ENCODE measurements around the gene CAB39. TPM values are rescaled to one million over a fixed set of nuclear protein-coding genes. Genes with fewer than 3 reads are reported as not detected.
"Not testable (repeated sequence)": the region's sequence is repeated elsewhere in the genome, so short reads cannot be mapped to it uniquely, and the experiment has no call there.

The CAB39 gene
- total RNA-seq, 1 donor from 2014 or later: 66.6 TPM

GRCh38 chr2:230701308-230701707 is 11.3 kb upstream of the CAB39 start:
- H3K27me3 ChIP-seq (ENCODE audit: insufficient read depth, low read length): no peaks in the 10 kb centered on the region
- no peaks in the 10 kb centered on the region for H3K79me2 ChIP-seq (ENCODE audit: insufficient read depth, low read length)
- no peak overlapping the region for H2AFZ ChIP-seq (ENCODE audit: low read depth, low read length)
- FAIRE-seq: no peak
- DNase-seq (ENCODE audit: low read depth): no peak
- H3K9me3 Mint-ChIP-seq (ENCODE audit: unreplicated experiment): peaks cover 6% of the 10 kb centered on the region
- no peak overlapping the region for H3K4me3 Mint-ChIP-seq (ENCODE audit: unreplicated experiment)
- no peak overlapping the region for H3K9ac ChIP-seq (ENCODE audit: low read length)
- peaks cover 9% of the 10 kb centered on the region for H3K4me1 Mint-ChIP-seq (ENCODE audit: low read depth, unreplicated experiment)
- no peaks in the 10 kb centered on the region for H3K36me3 ChIP-seq (ENCODE audit: insufficient read depth, low read length)
- no peaks in the 10 kb centered on the region for H4K20me1 ChIP-seq (ENCODE audit: insufficient read depth, low read length)
- H3K4me2 ChIP-seq (ENCODE audit: low read length): no peak overlapping the region
- H3K27me3 Mint-ChIP-seq (ENCODE audit: low read depth, unreplicated experiment): no peaks in the 10 kb centered on the region
- no peaks in the 10 kb centered on the region for H3K4me1 ChIP-seq (ENCODE audit: insufficient read depth, low read length)
- peaks cover 5% of the 10 kb centered on the region for H3K36me3 Mint-ChIP-seq (ENCODE audit: low read depth, unreplicated experiment)
- no peak overlapping the region for H3K27ac ChIP-seq (ENCODE audit: low read depth, low read length)
- no peak overlapping the region for H3K4me3 ChIP-seq (ENCODE audit: insufficient read depth, low read depth, low read length)
- TF ChIP-seq CTCF (IDR thresholded peaks at IDR 0.05; ENCODE audit: insufficient read depth, low read depth, low read length) (no peak), EZH2 (IDR thresholded peaks at IDR 0.05; ENCODE audit: insufficient read depth, low read length) (no peak)
- H3K9me3 ChIP-seq (ENCODE audit: insufficient read depth, low read depth, low read length): no peaks in the 10 kb centered on the region
- H3K27ac Mint-ChIP-seq (ENCODE audit: unreplicated experiment): no peak overlapping the region

GRCh38 chr2:230702457-230702856 is 10.2 kb upstream of the CAB39 start:
- H3K27me3 Mint-ChIP-seq (ENCODE audit: low read depth, unreplicated experiment); DNase-seq (ENCODE audit: low read depth); H3K9me3 Mint-ChIP-seq (ENCODE audit: unreplicated experiment); H3K4me1 ChIP-seq (ENCODE audit: insufficient read depth, low read length); H3K36me3 Mint-ChIP-seq (ENCODE audit: low read depth, unreplicated experiment); H3K27ac Mint-ChIP-seq (ENCODE audit: unreplicated experiment); H3K27me3 ChIP-seq (ENCODE audit: insufficient read depth, low read length); H3K4me3 Mint-ChIP-seq (ENCODE audit: unreplicated experiment); H3K4me3 ChIP-seq (ENCODE audit: insufficient read depth, low read depth, low read length); H3K4me2 ChIP-seq (ENCODE audit: low read length); H3K4me1 Mint-ChIP-seq (ENCODE audit: low read depth, unreplicated experiment); H3K27ac ChIP-seq (ENCODE audit: low read depth, low read length); H3K79me2 ChIP-seq (ENCODE audit: insufficient read depth, low read length); H3K9ac ChIP-seq (ENCODE audit: low read length); H3K9me3 ChIP-seq (ENCODE audit: insufficient read depth, low read depth, low read length); H2AFZ ChIP-seq (ENCODE audit: low read depth, low read length); FAIRE-seq; H3K36me3 ChIP-seq (ENCODE audit: insufficient read depth, low read length); H4K20me1 ChIP-seq (ENCODE audit: insufficient read depth, low read length): not testable (repeated sequence)

- Histone ChIP-seq H3K4me3 (ENCODE audit: insufficient read depth, low read depth, low read length) (no peak overlapping the region), H3K9me3 (ENCODE audit: insufficient read depth, low read depth, low read length) (no peaks in the 10 kb centered on the region), H2AFZ (ENCODE audit: low read depth, low read length) (no peak overlapping the region), H3K27me3 (ENCODE audit: insufficient read depth, low read length) (no peaks in the 10 kb centered on the region), H3K4me2 (ENCODE audit: low read length) (no peak overlapping the region), H3K36me3 (ENCODE audit: insufficient read depth, low read length) (no peaks in the 10 kb centered on the region), H3K27ac (ENCODE audit: low read depth, low read length) (no peak overlapping the region), H3K9ac (ENCODE audit: low read length) (no peak overlapping the region), H3K4me1 (ENCODE audit: insufficient read depth, low read length) (no peaks in the 10 kb centered on the region), H4K20me1 (ENCODE audit: insufficient read depth, low read length) (no peaks in the 10 kb centered on the region), H3K79me2 (ENCODE audit: insufficient read depth, low read length) (no peaks in the 10 kb centered on the region)
- Mint-ChIP-seq H3K4me1 (ENCODE audit: low read depth, unreplicated experiment) (peaks cover 3% of the 10 kb centered on the region), H3K27me3 (ENCODE audit: low read depth, unreplicated experiment) (peaks cover 5% of the 10 kb centered on the region), H3K36me3 (ENCODE audit: low read depth, unreplicated experiment) (peaks cover 5% of the 10 kb centered on the region), H3K9me3 (ENCODE audit: unreplicated experiment) (peaks cover 6% of the 10 kb centered on the region), H3K27ac (ENCODE audit: unreplicated experiment) (no peak overlapping the region), H3K4me3 (ENCODE audit: unreplicated experiment) (no peak overlapping the region)
- FAIRE-seq (no peak), DNase-seq (ENCODE audit: low read depth) (no peak)
- TF ChIP-seq EZH2 (IDR thresholded peaks at IDR 0.05; ENCODE audit: insufficient read depth, low read length): no peak
- no peak for TF ChIP-seq CTCF (IDR thresholded peaks at IDR 0.05; ENCODE audit: insufficient read depth, low read depth, low read length)
Observed at GRCh38 chr2:230703514-230703913, 9.1 kb upstream of the CAB39 start.
